ENCODE results near the gene TM9SF1. TPM values are rescaled to one million over a fixed set of nuclear protein-coding genes. Genes with fewer than 3 reads are reported as not detected.

Gene TM9SF1
- total RNA-seq, 1 donor from 2014 or later: 65.7 TPM

Other genes starting within 250 kb of the TM9SF1 start
- gene DHRS4, start 241.7 kb downstream of the TM9SF1 start, total RNA-seq: 35.2 and 37.6 TPM in 2 replicates
- gene DHRS4L2, start 206.5 kb downstream of the TM9SF1 start, total RNA-seq: 13.7 and 16.7 TPM in 2 replicates
- gene CARMIL3, start 143.4 kb downstream of the TM9SF1 start, total RNA-seq: 0.34 and 0.50 TPM in 2 replicates
- not detected in 2 replicates for gene CPNE6, start 123.9 kb downstream of the TM9SF1 start, total RNA-seq
- gene PCK2, start 101.1 kb downstream of the TM9SF1 start, total RNA-seq: 137 and 156 TPM in 2 replicates
- 71.3 and 93.3 TPM in 2 replicates for gene DCAF11, start 80.7 kb downstream of the TM9SF1 start, total RNA-seq
- 1.1 and 1.7 TPM in 2 replicates for gene NRL, start 80.5 kb downstream of the TM9SF1 start, total RNA-seq
- gene FITM1, start 64.8 kb downstream of the TM9SF1 start, total RNA-seq: 0.28 and 0.34 TPM in 2 replicates
- 87.5 and 111 TPM in 2 replicates for gene PSME1, start 59.2 kb downstream of the TM9SF1 start, total RNA-seq
- 9.5 and 15.7 TPM in 2 replicates for gene EMC9, start 53.9 kb downstream of the TM9SF1 start, total RNA-seq
- gene PSME2, start 48.8 kb downstream of the TM9SF1 start, total RNA-seq: 39.0 and 51.0 TPM in 2 replicates
- 33.7 and 37.6 TPM in 2 replicates for gene RNF31, start 47.9 kb downstream of the TM9SF1 start, total RNA-seq
- gene IRF9, start 34.2 kb downstream of the TM9SF1 start, total RNA-seq: 36.1 and 47.5 TPM in 2 replicates
- 1.4 and 1.9 TPM in 2 replicates for gene REC8, start 23.4 kb downstream of the TM9SF1 start, total RNA-seq
- gene IPO4, start 6.6 kb downstream of the TM9SF1 start, total RNA-seq: 51.8 and 54.3 TPM in 2 replicates
- gene TSSK4, start 10.3 kb upstream of the TM9SF1 start, total RNA-seq: 0.07 TPM in 1 of 2 replicates, not detected in the other
- gene CHMP4A, start 18.0 kb upstream of the TM9SF1 start, total RNA-seq: 48.9 and 52.4 TPM in 2 replicates
- 4.6 and 12.3 TPM in 2 replicates for gene MDP1, start 20.6 kb upstream of the TM9SF1 start, total RNA-seq
- 127 and 135 TPM in 2 replicates for gene NEDD8, start 36.9 kb upstream of the TM9SF1 start, total RNA-seq
- gene GMPR2, start 37.5 kb upstream of the TM9SF1 start, total RNA-seq: 72.0 and 80.0 TPM in 2 replicates
- 57.8 and 143 TPM in 2 replicates for gene TINF2, start 47.2 kb upstream of the TM9SF1 start, total RNA-seq
- 87.8 and 123 TPM in 2 replicates for gene TGM1, start 67.7 kb upstream of the TM9SF1 start, total RNA-seq
- gene RABGGTA, start 76.2 kb upstream of the TM9SF1 start, total RNA-seq: 46.8 and 54.6 TPM in 2 replicates
- gene DHRS1, start 104.3 kb upstream of the TM9SF1 start, total RNA-seq: 19.8 and 27.9 TPM in 2 replicates
- gene NOP9, start 104.4 kb upstream of the TM9SF1 start, total RNA-seq: 34.2 and 36.0 TPM in 2 replicates
- 1.0 and 2.8 TPM in 2 replicates for gene CIDEB, start 112.5 kb upstream of the TM9SF1 start, total RNA-seq
- 9.6 and 39.9 TPM in 2 replicates for gene LTB4R2, start 114.7 kb upstream of the TM9SF1 start, total RNA-seq
- 5.5 and 20.0 TPM in 2 replicates for gene LTB4R, start 116.1 kb upstream of the TM9SF1 start, total RNA-seq
- 0.85 and 1.0 TPM in 2 replicates for gene ADCY4, start 139.6 kb upstream of the TM9SF1 start, total RNA-seq
- 1.4 and 4.6 TPM in 2 replicates for gene RIPK3, start 144.6 kb upstream of the TM9SF1 start, total RNA-seq
- gene NFATC4, start 172.7 kb upstream of the TM9SF1 start, total RNA-seq: 3.4 and 9.5 TPM in 2 replicates
- 2.4 and 23.3 TPM in 2 replicates for gene NYNRIN, start 203.6 kb upstream of the TM9SF1 start, total RNA-seq
- 0.34 and 2.5 TPM in 2 replicates for gene CBLN3, start 234.2 kb upstream of the TM9SF1 start, total RNA-seq
- gene KHNYN, start 234.5 kb upstream of the TM9SF1 start, total RNA-seq: 134 and 140 TPM in 2 replicates
- gene SDR39U1, start 247.3 kb upstream of the TM9SF1 start, total RNA-seq: 8.0 and 14.4 TPM in 2 replicates